ENCODE measurements around the gene HMGXB3. TPM values are rescaled to one million over a fixed set of nuclear protein-coding genes. Genes with fewer than 3 reads are reported as not detected.

The HMGXB3 gene
- total RNA-seq, 1 donor from 2014 or later = 55.7 TPM

GRCh38 chr5:150066901-150067396 lies 66.4 kb downstream of the HMGXB3 start:
- no peak for DNase-seq (ENCODE audit: low spot score)
- no peak overlapping the region for H3K4me3 Mint-ChIP-seq (ENCODE audit: unreplicated experiment)
- peaks cover 18% of the 10 kb centered on the region for H3K4me1 Mint-ChIP-seq (ENCODE audit: unreplicated experiment)
- H3K27ac Mint-ChIP-seq (ENCODE audit: unreplicated experiment) = no peak overlapping the region
- H3K9me3 Mint-ChIP-seq (ENCODE audit: unreplicated experiment) = no peaks in the 10 kb centered on the region
- no peak for TF ChIP-seq CTCF (IDR thresholded peaks at IDR 0.05; ENCODE audit: unreplicated experiment)
- H3K27me3 Mint-ChIP-seq (ENCODE audit: unreplicated experiment) = peaks cover 3% of the 10 kb centered on the region
- no peaks in the 10 kb centered on the region for H3K36me3 Mint-ChIP-seq (ENCODE audit: low read depth, unreplicated experiment)

DNA sequence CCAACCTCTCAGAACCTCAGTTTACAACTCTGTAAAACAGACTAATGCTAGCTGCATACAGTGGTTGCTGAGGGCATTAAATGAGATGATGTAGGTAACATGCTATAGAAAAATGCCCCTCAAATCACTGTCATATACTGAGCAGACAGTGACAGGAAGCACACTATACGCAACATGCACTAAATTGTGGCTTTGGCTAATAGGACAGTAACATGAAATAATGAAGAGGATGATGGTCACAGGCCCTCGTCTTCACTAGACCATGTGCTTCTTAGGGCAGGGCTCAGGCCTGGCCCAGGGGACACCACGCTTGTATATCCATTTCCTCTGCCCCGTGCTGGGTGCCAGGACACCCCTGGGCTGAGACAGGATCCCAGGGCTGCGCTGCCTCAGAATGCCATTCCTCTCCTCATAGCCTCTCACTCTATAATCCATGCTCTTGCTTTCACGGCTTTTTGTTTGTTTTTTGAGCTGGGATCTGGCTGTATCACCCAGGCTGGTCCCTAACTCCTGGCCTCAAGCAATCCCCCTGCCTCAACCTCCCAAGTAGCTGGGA lies 66.9 kb downstream of the HMGXB3 start:
- no peak for DNase-seq (ENCODE audit: low spot score)
- Mint-ChIP-seq H3K36me3 (ENCODE audit: low read depth, unreplicated experiment) (no peaks in the 10 kb centered on the region), H3K4me3 (ENCODE audit: unreplicated experiment) (no peak overlapping the region), H3K9me3 (ENCODE audit: unreplicated experiment) (no peaks in the 10 kb centered on the region), H3K4me1 (ENCODE audit: unreplicated experiment) (peaks cover 15% of the 10 kb centered on the region), H3K27ac (ENCODE audit: unreplicated experiment) (no peak overlapping the region), H3K27me3 (ENCODE audit: unreplicated experiment) (peaks cover 2% of the 10 kb centered on the region)
- TF ChIP-seq CTCF (IDR thresholded peaks at IDR 0.05; ENCODE audit: unreplicated experiment) = no peak

DNA sequence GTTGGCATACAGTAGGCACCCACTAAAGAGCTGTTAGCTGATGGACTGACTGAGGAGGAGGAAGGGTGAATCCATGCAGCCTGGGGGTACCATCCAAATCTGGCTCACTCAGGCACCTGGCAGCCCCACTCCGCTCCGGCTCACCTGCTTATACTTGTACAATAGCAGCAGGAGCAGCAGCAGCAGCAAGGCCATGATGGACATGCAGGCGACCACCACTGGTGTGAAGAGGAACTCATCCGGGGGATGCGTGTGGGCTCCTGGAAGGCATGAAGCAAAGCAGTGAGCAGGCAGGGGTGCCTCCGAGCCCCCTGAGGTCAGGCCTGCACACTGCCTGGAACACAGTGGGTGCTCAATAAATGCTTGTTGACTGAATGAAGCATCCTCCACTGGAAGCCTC lies 67.5 kb downstream of the HMGXB3 start:
- no peak overlapping the region for H3K27ac Mint-ChIP-seq (ENCODE audit: unreplicated experiment)
- H3K4me1 Mint-ChIP-seq (ENCODE audit: unreplicated experiment) = peaks cover 12% of the 10 kb centered on the region
- no peaks in the 10 kb centered on the region for H3K9me3 Mint-ChIP-seq (ENCODE audit: unreplicated experiment)
- H3K36me3 Mint-ChIP-seq (ENCODE audit: low read depth, unreplicated experiment) = no peaks in the 10 kb centered on the region
- H3K4me3 Mint-ChIP-seq (ENCODE audit: unreplicated experiment) = no peak overlapping the region
- TF ChIP-seq CTCF (IDR thresholded peaks at IDR 0.05; ENCODE audit: unreplicated experiment) = no peak
- H3K27me3 Mint-ChIP-seq (ENCODE audit: unreplicated experiment) = peaks cover 3% of the 10 kb centered on the region
- no peak for DNase-seq (ENCODE audit: low spot score)

DNA sequence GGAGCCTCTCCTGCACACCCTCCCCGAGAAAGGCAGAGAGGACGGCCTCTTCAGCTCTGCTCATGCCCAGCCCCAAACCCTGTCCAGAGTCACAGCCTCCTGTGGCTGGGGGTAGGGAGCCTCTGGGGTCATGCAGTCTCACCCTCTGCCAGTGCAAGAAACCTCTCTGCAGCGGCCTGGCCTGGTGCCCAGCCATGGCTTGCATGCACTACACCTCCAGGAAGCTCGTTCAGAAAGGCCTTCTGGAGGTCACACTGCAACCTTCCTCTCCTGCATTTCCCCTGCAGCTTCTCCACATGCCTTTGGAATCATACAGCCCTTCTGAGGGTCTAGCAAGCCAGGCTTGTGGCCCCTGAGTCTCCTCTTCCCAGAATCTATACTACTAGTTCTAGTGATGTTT lies 67.9 kb downstream of the HMGXB3 start:
- Mint-ChIP-seq H3K27me3 (ENCODE audit: unreplicated experiment) (peaks cover 3% of the 10 kb centered on the region), H3K4me1 (ENCODE audit: unreplicated experiment) (peaks cover 12% of the 10 kb centered on the region), H3K9me3 (ENCODE audit: unreplicated experiment) (no peaks in the 10 kb centered on the region), H3K4me3 (ENCODE audit: unreplicated experiment) (no peak overlapping the region), H3K36me3 (ENCODE audit: low read depth, unreplicated experiment) (no peaks in the 10 kb centered on the region), H3K27ac (ENCODE audit: unreplicated experiment) (no peak overlapping the region)
- no peak for TF ChIP-seq CTCF (IDR thresholded peaks at IDR 0.05; ENCODE audit: unreplicated experiment)
- no peak for DNase-seq (ENCODE audit: low spot score)

DNA sequence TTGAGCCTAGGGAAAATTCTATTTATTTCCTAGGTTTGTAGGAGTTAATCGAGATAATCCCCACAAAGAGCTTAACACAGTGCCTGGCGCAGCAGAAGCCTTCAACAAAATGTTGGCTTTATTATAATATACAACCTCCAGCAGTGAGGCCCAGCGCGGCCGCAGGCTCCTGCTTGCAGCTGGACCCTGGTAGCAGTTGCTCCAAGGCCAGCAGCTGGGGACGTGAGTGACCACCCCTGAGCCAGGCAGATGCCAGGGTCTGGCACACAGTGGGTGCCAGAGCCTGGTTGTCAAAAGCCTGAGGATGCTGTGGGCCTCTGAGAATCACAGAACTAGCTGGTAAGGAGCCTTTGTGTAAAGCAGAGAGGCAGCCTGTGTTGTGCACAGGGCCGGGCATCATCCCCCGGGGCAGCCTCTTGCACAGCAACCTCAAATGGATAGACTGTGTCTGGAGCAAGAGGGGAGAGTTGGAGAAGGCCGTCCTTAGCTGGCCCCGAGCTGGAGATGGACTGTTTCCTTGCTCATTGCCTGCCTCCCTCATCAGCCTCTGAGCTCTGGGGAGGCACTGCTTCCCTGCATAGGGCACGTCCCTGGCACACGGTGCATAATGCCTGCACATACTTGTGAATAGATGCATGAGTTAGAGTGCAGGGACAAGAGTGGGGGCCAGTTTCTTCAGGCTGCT lies 68.6 kb downstream of the HMGXB3 start:
- H3K4me3 Mint-ChIP-seq (ENCODE audit: unreplicated experiment) = no peak overlapping the region
- no peak for TF ChIP-seq CTCF (IDR thresholded peaks at IDR 0.05; ENCODE audit: unreplicated experiment)
- no peaks in the 10 kb centered on the region for H3K9me3 Mint-ChIP-seq (ENCODE audit: unreplicated experiment)
- no peak overlapping the region for H3K27ac Mint-ChIP-seq (ENCODE audit: unreplicated experiment)
- no peak for DNase-seq (ENCODE audit: low spot score)
- H3K4me1 Mint-ChIP-seq (ENCODE audit: unreplicated experiment) = peaks cover 9% of the 10 kb centered on the region
- H3K27me3 Mint-ChIP-seq (ENCODE audit: unreplicated experiment) = peaks cover 3% of the 10 kb centered on the region
- H3K36me3 Mint-ChIP-seq (ENCODE audit: low read depth, unreplicated experiment) = no peaks in the 10 kb centered on the region
